Liver (tissue), 3 donors: ENCODE results near the gene BRD3.

Source experiments
- ATF3 ChIP-seq: IDR thresholded peaks from 2 replicates; pipeline ENCODE4 v1.6.1; 2016; ENCODE audit warnings: antibody characterized with exemption
- CTCF ChIP-seq: fragments of 150-350 bp; IDR thresholded peaks from 2 replicates; pipeline ENCODE4 v1.5.1; 2017; ENCODE audit warnings: improper control_type of control experiment, low read depth, low read length; ENCODE audit not compliant: missing input control
- GABPA ChIP-seq, 2 donors: IDR thresholded peaks in 1 of 2; conservative IDR thresholded peaks in 1 of 2; 2 replicates each; pipeline ENCODE4 v1.6.1; 2016; ENCODE audit warnings: antibody characterized with exemption in 2 of 2, mild to moderate bottlenecking in 1 of 2, moderate library complexity in 1 of 2
- JUND ChIP-seq, 2 donors: IDR thresholded peaks; 2 replicates each; pipeline ENCODE4 v1.6.1; 2016; ENCODE audit warnings: antibody characterized with exemption in 2 of 2
- MAX ChIP-seq: IDR thresholded peaks from 2 replicates; pipeline ENCODE4 v1.6.1; 2016; ENCODE audit warnings: antibody characterized with exemption
- RAD21 ChIP-seq, 2 donors: IDR thresholded peaks; 2 replicates each; pipeline ENCODE4 v1.6.1; 2016; ENCODE audit warnings: antibody characterized with exemption in 2 of 2, mild to moderate bottlenecking in 2 of 2
- REST ChIP-seq: IDR thresholded peaks from 2 replicates; pipeline ENCODE4 v1.6.1; 2016; ENCODE audit warnings: antibody characterized with exemption, mild to moderate bottlenecking
- SP1 ChIP-seq: IDR thresholded peaks from 2 replicates; pipeline ENCODE4 v1.6.1; 2018; ENCODE audit warnings: antibody characterized with exemption, mild to moderate bottlenecking
- TAF1 ChIP-seq: conservative IDR thresholded peaks from 2 replicates; pipeline ENCODE4 v1.6.1; 2016; ENCODE audit warnings: antibody characterized with exemption, mild to moderate bottlenecking
- YY1 ChIP-seq: IDR thresholded peaks from 2 replicates; pipeline ENCODE4 v1.6.1; 2016; ENCODE audit warnings: antibody characterized with exemption, mild to moderate bottlenecking
- donor health status: healthy.
- donor health status: healthy.

GRCh38 chr9:134053941-134054761 is 13.7 kb downstream of the BRD3 start:
- TF ChIP-seq CTCF (no peak), RAD21 (IDR thresholded peaks at IDR 0.05) (no peak), REST (no peak), GABPA (IDR thresholded peaks at IDR 0.05 in 1 of 2, conservative IDR thresholded peaks at IDR 0.05 in 1 of 2) (no peak), ATF3 (no peak), TAF1 (no peak), JUND (IDR thresholded peaks at IDR 0.05) (no peak), YY1 (no peak), MAX (no peak), SP1 (no peak)
